Stimulated activated CD8-positive, alpha-beta memory T cell treated with anti-CD3 and anti-CD28 coated beads, Interleukin-4, amount 100 ng/mL, for 48 hours (primary cell): ENCODE measurements around the gene EVI2A.
"Not testable (repeated sequence)": the region's sequence is repeated elsewhere in the genome, so short reads cannot be mapped to it uniquely, and the experiment has no call there.

ENCODE experiments used
- DNase-seq: peaks from one replicate; pipeline ENCODE4 v3.0.0-alpha.2; 2020

Gene EVI2A

GRCh38 chr17:31311526-31311925 lies 9.9 kb downstream of the EVI2A start:
- DNase-seq: no peak

- peak; percentile 41 for DNase-seq
Measured at GRCh38 chr17:31310886-31311285, 10.5 kb downstream of the EVI2A start.

DNA sequence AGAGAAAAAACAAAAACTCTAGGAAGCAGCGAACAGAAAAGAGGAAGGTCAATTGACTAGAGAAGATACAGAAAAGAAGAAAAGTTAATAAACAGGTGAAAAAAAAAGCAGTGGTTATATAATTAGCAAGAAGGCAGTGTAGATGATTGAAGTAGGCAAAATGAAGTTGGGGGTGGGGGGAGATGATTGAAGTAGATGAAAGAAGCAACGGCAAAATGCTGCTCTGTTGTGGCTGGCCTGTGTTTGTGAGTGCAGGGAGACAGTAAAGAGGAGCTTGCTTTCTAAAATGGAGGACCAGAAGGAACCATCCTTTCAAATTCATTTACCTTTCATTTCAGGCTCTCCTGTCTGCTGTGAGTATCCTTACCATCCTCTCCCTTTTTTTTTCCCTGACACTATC lies 11.2 kb downstream of the EVI2A start:
- peak; percentile 40 for DNase-seq

GRCh38 chr17:31309556-31309955 lies 11.9 kb downstream of the EVI2A start:
- no peak for DNase-seq

DNA sequence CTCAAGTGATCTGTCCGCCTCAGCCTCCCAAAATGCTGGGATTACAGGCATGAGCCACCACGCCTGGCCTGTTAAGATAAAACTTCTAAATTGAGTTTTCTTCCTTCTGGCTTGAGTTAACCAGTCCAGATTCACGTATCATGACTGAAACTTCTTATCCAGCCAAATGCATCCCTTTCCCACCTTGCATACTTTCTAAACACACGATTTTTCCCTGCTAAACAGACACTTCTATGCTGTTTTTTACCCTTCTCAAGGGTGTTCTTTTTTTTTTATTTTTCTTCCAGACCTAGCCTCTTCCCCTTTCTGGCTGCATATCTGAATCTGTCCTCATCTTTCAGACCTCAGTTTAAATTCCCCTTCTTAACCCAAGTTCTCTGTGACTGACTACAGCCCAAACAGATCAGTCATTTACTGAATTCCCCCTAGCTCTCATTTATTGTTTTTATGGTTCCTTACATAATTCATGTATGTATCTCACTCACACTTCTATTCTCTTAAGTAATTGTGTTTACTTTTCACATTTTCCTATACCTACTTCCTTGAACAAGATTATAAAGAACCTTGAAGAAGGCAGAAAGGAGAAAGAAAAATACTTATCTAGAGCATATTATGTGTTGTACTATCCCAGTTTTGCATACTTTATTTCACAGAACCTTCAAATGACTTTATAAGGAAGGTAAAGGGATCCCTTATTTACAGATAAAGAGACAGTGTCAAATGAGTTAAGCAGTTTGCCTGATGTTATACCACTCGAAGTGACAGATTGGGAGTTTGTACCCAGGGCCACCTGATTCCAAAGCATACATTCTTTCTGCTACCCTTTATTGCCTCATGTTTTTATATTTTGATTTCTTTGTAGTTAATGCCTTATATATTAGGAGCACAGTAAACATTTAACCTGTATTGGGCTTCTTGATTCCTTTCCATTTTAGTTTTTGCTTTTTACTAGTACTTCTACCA lies 12.8 kb downstream of the EVI2A start:
- DNase-seq: no peak

- no peak for DNase-seq
Measured at GRCh38 chr17:31307640-31308039, 13.8 kb downstream of the EVI2A start.

DNA sequence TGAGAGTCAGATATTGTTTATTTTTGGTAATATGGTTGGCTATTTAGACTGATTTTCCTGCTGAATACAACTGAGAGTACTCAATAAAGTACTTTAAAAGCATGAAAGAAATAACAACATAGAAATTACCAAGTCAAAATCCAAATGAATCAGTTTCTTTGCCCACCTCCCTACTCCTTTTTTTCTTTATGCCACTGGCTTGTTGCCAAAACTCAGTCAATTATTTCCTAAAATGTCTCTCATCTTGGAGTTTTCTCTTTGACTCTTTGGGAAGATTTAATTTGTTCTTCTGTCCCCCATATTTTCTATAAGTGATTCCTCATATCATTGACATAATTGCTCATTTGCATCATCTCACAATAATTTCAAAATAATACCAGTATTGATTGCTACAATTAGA lies 21.8 kb downstream of the EVI2A start:
- DNase-seq: no peak

DNA sequence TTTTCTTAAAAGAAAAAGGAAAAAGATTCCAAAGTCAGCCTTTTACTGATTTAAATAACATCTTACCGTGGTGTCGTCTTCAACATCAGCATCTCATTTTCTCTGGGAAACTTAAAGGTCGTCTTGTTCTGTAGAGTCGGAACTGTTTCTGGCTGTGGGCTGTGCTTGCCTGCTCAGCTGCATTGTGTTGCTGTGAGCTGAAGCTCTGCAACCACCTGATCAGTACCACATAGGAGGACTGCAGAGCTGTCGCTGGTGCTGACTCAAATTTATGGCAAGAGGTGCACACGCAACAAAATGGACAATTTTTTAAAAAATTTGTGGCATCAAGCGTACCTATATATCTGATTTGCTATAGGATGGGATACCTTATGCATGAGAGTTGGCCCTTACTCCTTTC lies 24.3 kb downstream of the EVI2A start, which contains the start of gene OMG:
Gene OMG (minus strand): TSS at position 150 of the 400 bp plus-strand sequence. CDS start 908 bp downstream, outside the sequence.
- DNase-seq: no peak

GRCh38 chr17:31296142-31296541 lies 25.3 kb downstream of the EVI2A start:
- DNase-seq: no peak

DNA sequence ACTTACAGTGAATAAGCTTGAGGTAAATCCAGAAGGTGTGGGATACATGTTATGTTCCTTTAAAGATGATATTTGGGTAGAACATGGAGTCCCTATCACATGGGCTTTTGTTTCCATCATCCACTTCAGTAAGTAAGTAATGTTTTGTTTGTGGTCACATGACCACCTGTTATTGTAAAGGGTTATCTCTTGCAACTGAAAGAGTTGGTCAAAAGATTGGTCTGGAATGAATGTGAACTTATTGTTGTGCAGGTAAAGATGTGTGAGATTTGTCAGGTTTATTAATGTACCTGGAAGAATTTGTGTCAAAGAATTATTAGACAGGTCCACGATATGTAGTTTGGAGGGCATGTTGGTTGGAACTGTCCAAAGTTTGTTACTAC lies 25.9 kb downstream of the EVI2A start:
- no peak for DNase-seq

- no peak for DNase-seq
Measured at GRCh38 chr17:31294820-31295488, 26.5 kb downstream of the EVI2A start.

GRCh38 chr17:31294231-31294630 lies 27.2 kb downstream of the EVI2A start:
- no peak for DNase-seq

- DNase-seq: no peak
Measured at GRCh38 chr17:31293581-31293980, 27.8 kb downstream of the EVI2A start.

- no peak for DNase-seq
Measured at GRCh38 chr17:31291820-31292219, 29.6 kb downstream of the EVI2A start.

DNA sequence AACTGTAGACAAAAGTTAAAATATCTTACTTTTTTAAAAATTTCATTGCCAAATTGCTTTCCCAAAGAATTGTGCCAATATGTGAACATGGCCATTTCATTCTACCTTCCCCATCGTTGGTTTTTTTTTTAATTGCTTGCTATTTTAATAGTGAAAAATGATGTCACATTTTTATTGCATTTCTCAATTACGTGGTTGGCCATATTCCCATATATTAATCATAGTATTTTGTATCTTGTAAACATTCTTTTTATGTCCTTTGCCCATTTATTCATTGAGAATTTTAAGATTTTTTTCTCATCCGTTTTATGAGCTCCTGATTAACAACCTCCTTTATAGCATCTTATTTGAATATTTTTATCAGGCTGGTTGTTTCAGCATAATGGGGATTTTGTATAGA lies 31.6 kb downstream of the EVI2A start:
- no peak for DNase-seq

GRCh38 chr17:31287932-31288331 lies 33.5 kb downstream of the EVI2A start:
- not testable (repeated sequence) for DNase-seq

GRCh38 chr17:31286587-31286986 lies 34.8 kb downstream of the EVI2A start:
- no peak for DNase-seq

DNA sequence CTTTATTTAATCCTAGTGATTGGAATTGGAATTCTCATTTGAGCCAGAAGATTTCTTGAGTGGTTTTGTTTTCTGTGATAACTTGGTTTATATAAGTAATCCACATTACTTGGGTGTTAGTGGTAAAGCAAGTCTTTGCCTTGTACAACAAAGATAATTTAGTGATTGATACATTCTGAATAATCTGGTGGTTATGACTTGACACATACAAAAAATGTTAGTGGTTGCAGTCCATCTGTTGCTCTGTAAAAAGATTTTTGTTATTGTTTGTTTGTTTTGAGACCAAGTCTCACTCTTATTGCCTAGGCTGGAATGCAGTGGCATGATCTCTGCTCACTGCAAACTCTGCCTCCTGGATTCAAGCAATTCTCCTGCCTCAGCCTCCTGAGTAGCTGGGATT lies 37.6 kb downstream of the EVI2A start:
- no peak for DNase-seq

- DNase-seq: no peak
Measured at GRCh38 chr17:31281061-31281460, 40.4 kb downstream of the EVI2A start.

DNA sequence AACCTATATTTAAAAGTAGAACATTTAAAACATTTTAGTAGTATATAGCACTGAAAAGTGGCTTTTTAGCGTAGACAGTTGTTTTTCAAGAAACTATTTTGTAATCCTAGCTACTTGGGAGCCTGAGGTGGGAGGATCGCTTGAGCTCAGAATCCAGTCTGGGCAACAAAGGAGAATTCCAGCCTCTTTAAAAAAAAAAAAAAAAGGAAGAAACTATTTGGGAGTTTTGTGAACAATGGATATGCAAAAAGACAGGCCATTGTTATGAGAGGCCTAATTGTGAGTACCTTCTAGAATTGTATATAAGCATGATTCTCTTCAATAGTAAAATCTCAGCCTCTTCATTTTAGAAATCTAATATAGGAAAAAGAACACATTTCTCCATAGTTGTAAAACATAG lies 42.0 kb downstream of the EVI2A start:
- DNase-seq: no peak

GRCh38 chr17:31275116-31275515 lies 46.3 kb downstream of the EVI2A start:
- no peak for DNase-seq

DNA sequence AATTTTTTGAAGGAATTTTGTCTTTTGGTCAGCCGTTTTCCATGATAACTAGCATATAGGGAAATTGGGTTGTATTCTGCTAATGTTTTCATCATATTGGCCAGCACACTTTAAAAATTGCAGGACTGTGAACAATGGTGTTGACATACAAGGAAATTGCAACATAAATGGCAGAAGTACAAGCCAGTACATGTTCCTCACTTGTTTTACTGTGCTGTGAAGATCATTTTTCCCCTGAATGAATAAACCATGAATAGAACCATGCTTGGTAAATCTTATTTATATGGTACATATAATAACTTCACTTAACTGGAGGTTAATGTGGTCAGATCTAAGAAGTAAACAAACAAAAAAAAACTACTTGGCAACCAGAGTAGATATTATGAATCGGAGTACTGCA lies 47.2 kb downstream of the EVI2A start:
- DNase-seq: no peak

- no peak for DNase-seq
Measured at GRCh38 chr17:31273516-31273915, 47.9 kb downstream of the EVI2A start.

DNA sequence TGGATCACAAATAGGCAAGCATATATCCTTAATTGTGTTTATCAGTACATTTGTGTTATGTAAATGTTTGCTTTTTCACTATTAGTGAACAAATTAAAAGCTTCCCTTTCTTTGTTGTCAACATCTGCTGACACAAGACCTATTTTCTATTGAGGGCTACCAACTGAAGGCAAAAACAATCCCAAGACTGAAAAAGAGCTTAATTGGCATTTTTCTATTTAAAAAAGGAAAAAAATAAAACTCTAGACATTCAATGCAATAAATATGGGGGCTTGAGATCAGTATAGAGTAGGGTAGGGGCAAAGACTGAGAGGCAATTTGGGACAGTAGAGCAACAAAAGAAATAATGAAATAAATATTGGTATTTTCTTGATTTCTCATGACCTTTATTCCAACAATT lies 48.6 kb downstream of the EVI2A start:
- DNase-seq: no peak
